ENCODE measurements around the gene TLR6.

The TLR6 gene

GRCh38 chr4:38884254-38884653 is 27.6 kb upstream of the TLR6 start:
- DNase-seq (ENCODE audit: low spot score) = no peak
- in situ Hi-C loops (cut with MboI; ENCODE audit: low pct_unique_long_range_greater_than_20kb, low sequenced_read_pairs, unreplicated experiment) = loop anchor here (25.0 kb wide), 1 partner anchor 553 kb away; no protein-coding TSS in a partner anchor
- TF ChIP-seq CTCF (IDR thresholded peaks at IDR 0.05; ENCODE audit: extremely low read depth, insufficient read depth, missing control alignments) = no peak

GRCh38 chr4:38876636-38877035 is 20.0 kb upstream of the TLR6 start:
- DNase-seq (ENCODE audit: low spot score) = no peak
- in situ Hi-C loops (cut with MboI; ENCODE audit: low pct_unique_long_range_greater_than_20kb, low sequenced_read_pairs, unreplicated experiment) = loop anchor here (25.0 kb wide), 1 partner anchor 561 kb away; no protein-coding TSS in a partner anchor
- TF ChIP-seq CTCF (IDR thresholded peaks at IDR 0.05; ENCODE audit: extremely low read depth, insufficient read depth, missing control alignments) = no peak

- TF ChIP-seq CTCF (IDR thresholded peaks at IDR 0.05; ENCODE audit: extremely low read depth, insufficient read depth, missing control alignments) = peak; percentile 16
- in situ Hi-C loops (cut with MboI; ENCODE audit: low pct_unique_long_range_greater_than_20kb, low sequenced_read_pairs, unreplicated experiment) = no loop called here
Measured at GRCh38 chr4:38873290-38873944, 16.8 kb upstream of the TLR6 start.

GRCh38 chr4:38872620-38873019 is 16.0 kb upstream of the TLR6 start:
- in situ Hi-C loops (cut with MboI; ENCODE audit: low pct_unique_long_range_greater_than_20kb, low sequenced_read_pairs, unreplicated experiment) = no loop called here
- no peak for TF ChIP-seq CTCF (IDR thresholded peaks at IDR 0.05; ENCODE audit: extremely low read depth, insufficient read depth, missing control alignments)
- DNase-seq (ENCODE audit: low spot score) = no peak

More at GRCh38 chr4:38873290-38873944, 16.8 kb upstream of the TLR6 start:
- DNase-seq (ENCODE audit: low spot score) = no peak

GRCh38 chr4:38871593-38871992 is 15.0 kb upstream of the TLR6 start:
- in situ Hi-C loops (cut with MboI; ENCODE audit: low pct_unique_long_range_greater_than_20kb, low sequenced_read_pairs, unreplicated experiment) = no loop called here
- DNase-seq (ENCODE audit: low spot score) = no peak
- no peak for TF ChIP-seq CTCF (IDR thresholded peaks at IDR 0.05; ENCODE audit: extremely low read depth, insufficient read depth, missing control alignments)

GRCh38 chr4:38870098-38870808 is 13.6 kb upstream of the TLR6 start:
- no peak for DNase-seq (ENCODE audit: low spot score)
- TF ChIP-seq CTCF (IDR thresholded peaks at IDR 0.05; ENCODE audit: extremely low read depth, insufficient read depth, missing control alignments) = no peak
- in situ Hi-C loops (cut with MboI; ENCODE audit: low pct_unique_long_range_greater_than_20kb, low sequenced_read_pairs, unreplicated experiment) = no loop called here

Data from GM13977 (cell line).